ENCODE data around the gene CRCP. TPM values are rescaled to one million over a fixed set of nuclear protein-coding genes. Genes with fewer than 3 reads are reported as not detected.
"Not testable (repeated sequence)": the region's sequence is repeated elsewhere in the genome, so short reads cannot be mapped to it uniquely, and the experiment has no call there.

The CRCP gene
- total RNA-seq, 1 donor from 2014 or later = 37.2 TPM

DNA sequence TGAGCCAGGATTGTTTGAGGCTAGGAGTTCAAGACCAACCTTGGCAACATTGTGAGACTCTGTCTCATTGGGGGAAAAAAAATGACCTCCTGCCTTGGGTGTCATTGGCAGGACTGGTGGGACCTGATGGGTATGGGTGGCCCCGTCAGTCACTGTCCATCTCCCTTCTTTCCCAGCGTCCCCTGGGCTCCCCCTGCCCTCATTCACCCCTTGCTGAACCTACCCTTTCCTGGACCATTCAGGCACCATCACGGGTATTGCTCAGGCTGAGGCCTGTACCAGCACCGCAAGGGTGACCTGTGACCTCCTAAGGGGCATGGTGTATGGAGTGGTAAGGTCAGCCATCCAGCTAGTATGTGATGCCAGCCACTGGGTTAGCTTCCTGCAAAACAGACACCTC, 19.6 kb upstream of the CRCP start:
- intact Hi-C loops (cut with micrococcal nuclease) = no loop called here
- DNase-seq = no peak
- no peaks in the 10 kb centered on the region for H3K27me3 Mint-ChIP-seq
- peaks cover 5% of the 10 kb centered on the region for H3K4me1 Mint-ChIP-seq
- no peak overlapping the region for H3K4me3 Mint-ChIP-seq
- H3K36me3 Mint-ChIP-seq (ENCODE audit: low read depth) = no peaks in the 10 kb centered on the region
- no peaks in the 10 kb centered on the region for H3K9me3 Mint-ChIP-seq
- no peak overlapping the region for H3K27ac Mint-ChIP-seq

- Mint-ChIP-seq H3K9me3 (no peaks in the 10 kb centered on the region), H3K4me1 (peaks cover 9% of the 10 kb centered on the region), H3K36me3 (ENCODE audit: low read depth) (no peaks in the 10 kb centered on the region), H3K4me3 (no peak overlapping the region), H3K27me3 (no peaks in the 10 kb centered on the region), H3K27ac (no peak overlapping the region)
- intact Hi-C loops (cut with micrococcal nuclease) = no loop called here
- DNase-seq = no peak
These were observed 15.5 kb upstream of the CRCP start for GRCh38 chr7:66099232-66099550.

DNA sequence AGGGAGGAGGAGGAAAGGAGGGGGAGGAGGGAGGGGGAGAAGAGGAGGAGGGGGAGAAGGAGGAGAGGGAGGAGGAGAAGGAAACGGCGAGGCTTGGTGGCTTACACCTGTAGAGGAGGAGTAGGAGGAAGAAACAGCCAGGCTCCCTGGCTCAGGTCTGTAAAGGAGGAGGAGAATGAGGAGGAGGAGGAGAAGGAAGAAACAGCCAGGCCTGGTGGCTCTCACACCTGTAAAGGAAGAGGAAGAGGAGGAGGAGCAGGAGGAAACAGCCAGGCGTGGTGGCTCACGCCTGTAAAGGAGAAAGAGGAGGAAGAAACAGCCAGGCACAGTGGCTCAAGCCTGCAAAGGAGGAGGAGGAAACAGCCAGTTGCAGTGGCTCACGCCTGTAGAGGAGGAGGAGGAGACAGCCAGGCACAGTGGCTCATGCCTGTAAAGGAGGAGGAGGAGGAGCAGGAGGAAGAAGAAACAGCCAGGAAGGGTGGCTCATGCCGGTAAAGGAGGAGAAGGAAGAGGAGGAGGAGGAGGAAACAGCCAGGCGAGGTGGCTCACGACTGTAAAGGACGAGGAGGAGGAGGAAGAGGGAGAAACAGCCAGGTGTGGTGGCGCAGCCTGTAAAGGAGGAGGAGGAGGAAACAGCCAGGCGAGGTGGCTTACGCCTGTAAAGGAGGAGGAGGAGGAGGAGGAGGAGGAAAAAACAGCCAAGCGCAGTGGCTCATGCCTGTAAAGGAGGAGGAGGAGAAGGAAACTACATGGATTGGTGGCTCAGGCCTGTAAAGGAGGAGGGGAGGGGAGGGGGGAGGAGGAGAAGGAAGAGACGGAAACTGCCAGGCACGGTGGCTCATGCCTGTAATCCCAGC, 14.9 kb upstream of the CRCP start:
- Mint-ChIP-seq H3K27ac (peak overlapping the region; percentile 76), H3K27me3 (no peaks in the 10 kb centered on the region), H3K4me1 (peaks cover 9% of the 10 kb centered on the region), H3K4me3 (peak overlapping the region; percentile 79), H3K36me3 (ENCODE audit: low read depth) (no peaks in the 10 kb centered on the region), H3K9me3 (no peaks in the 10 kb centered on the region)
- DNase-seq = peak; percentile 79
- intact Hi-C loops (cut with micrococcal nuclease) = no loop called here

- no peaks in the 10 kb centered on the region for H3K36me3 Mint-ChIP-seq (ENCODE audit: low read depth)
- peak overlapping the region; percentile 76 for H3K27ac Mint-ChIP-seq
- intact Hi-C loops (cut with micrococcal nuclease) = no loop called here
- H3K4me1 Mint-ChIP-seq = peaks cover 9% of the 10 kb centered on the region
- no peaks in the 10 kb centered on the region for H3K27me3 Mint-ChIP-seq
- H3K4me3 Mint-ChIP-seq = peak overlapping the region; percentile 79
- no peaks in the 10 kb centered on the region for H3K9me3 Mint-ChIP-seq
- DNase-seq = no peak
These were observed 14.1 kb upstream of the CRCP start for GRCh38 chr7:66100408-66101050.

- H3K4me1 Mint-ChIP-seq; H3K27me3 Mint-ChIP-seq; H3K9me3 Mint-ChIP-seq; H3K4me3 Mint-ChIP-seq; H3K27ac Mint-ChIP-seq; DNase-seq; H3K36me3 Mint-ChIP-seq (ENCODE audit: low read depth); intact Hi-C loops (cut with micrococcal nuclease): not testable (repeated sequence)
These were observed 12.5 kb upstream of the CRCP start for GRCh38 chr7:66102168-66102567.

- H3K27ac Mint-ChIP-seq; H3K9me3 Mint-ChIP-seq; H3K27me3 Mint-ChIP-seq; H3K4me3 Mint-ChIP-seq; intact Hi-C loops (cut with micrococcal nuclease); H3K4me1 Mint-ChIP-seq; DNase-seq; H3K36me3 Mint-ChIP-seq (ENCODE audit: low read depth): not testable (repeated sequence)
These were observed 10.7 kb upstream of the CRCP start for GRCh38 chr7:66103994-66104393.

- no peak overlapping the region for H3K27ac Mint-ChIP-seq
- H3K27me3 Mint-ChIP-seq = no peaks in the 10 kb centered on the region
- H3K4me1 Mint-ChIP-seq = peaks cover 2% of the 10 kb centered on the region
- H3K4me3 Mint-ChIP-seq = no peak overlapping the region
- no peaks in the 10 kb centered on the region for H3K9me3 Mint-ChIP-seq
- no peak for DNase-seq
- no peaks in the 10 kb centered on the region for H3K36me3 Mint-ChIP-seq (ENCODE audit: low read depth)
- intact Hi-C loops (cut with micrococcal nuclease) = no loop called here
These were observed 9.3 kb upstream of the CRCP start for GRCh38 chr7:66105263-66105748.

DNA sequence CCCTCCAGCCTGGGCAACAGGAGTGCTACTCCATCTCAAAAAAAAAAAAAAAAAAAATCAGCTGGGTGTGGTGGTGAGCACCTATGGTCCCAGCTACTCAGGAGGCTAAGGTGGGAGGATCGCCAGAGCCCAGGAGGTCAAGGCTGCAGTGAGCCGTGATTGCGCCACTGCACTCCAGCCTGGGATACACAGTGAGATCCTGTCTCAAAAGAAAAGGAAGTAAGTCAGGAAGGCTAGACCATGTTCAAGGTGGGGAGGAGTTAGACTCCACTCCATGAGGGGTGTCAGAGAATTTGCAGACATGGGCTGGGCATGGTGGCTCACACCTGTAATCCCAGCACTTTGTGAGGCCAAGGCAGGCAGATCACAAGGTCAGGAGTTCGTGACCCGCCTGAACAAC, 6.2 kb upstream of the CRCP start:
- H3K4me3 Mint-ChIP-seq; H3K27ac Mint-ChIP-seq; DNase-seq; H3K36me3 Mint-ChIP-seq (ENCODE audit: low read depth); H3K9me3 Mint-ChIP-seq; H3K27me3 Mint-ChIP-seq; H3K4me1 Mint-ChIP-seq; intact Hi-C loops (cut with micrococcal nuclease): not testable (repeated sequence)

DNA sequence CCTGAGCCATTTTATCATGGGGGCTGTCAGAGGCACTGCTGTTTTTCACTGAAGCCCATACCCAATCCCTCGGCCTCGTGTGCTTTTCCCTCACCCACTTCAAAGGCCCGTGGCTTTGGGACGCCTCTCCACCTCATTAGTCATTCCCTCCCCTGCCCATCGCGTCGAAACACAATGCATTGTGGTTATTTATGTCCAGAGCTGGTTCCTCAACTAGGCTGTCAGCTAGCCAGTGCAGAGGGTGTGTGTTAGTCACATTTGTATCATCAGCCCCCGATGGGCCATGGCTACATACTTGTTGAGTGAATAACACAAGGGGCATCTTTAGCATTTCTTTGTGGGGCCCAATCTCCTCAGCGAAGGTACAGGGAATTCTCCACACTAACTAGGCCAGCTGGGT, 3.8 kb upstream of the CRCP start:
- H3K4me1 Mint-ChIP-seq = peaks cover 11% of the 10 kb centered on the region
- intact Hi-C loops (cut with micrococcal nuclease) = loop anchor here (10.0 kb wide), 3 partner anchors 94 to 544 kb away; partner anchors contain the start of gene TPST1
- no peak overlapping the region for H3K27ac Mint-ChIP-seq
- H3K4me3 Mint-ChIP-seq = no peak overlapping the region
- H3K9me3 Mint-ChIP-seq = no peaks in the 10 kb centered on the region
- DNase-seq = no peak
- no peaks in the 10 kb centered on the region for H3K27me3 Mint-ChIP-seq
- peaks cover 9% of the 10 kb centered on the region for H3K36me3 Mint-ChIP-seq (ENCODE audit: low read depth)

GRCh38 chr7:66116680-66117420, 2.2 kb downstream of the CRCP start:
- intact Hi-C loops (cut with micrococcal nuclease) = loop anchor here (5.0 to 10.0 kb wide), 4 partner anchors 88 to 538 kb away; partner anchors contain the start of genes GUSB and TPST1
- not testable (repeated sequence) for DNase-seq, H3K9me3 Mint-ChIP-seq, H3K27me3 Mint-ChIP-seq
- H3K36me3 Mint-ChIP-seq (ENCODE audit: low read depth) = peaks cover 23% of the 10 kb centered on the region
- peaks cover 33% of the 10 kb centered on the region for H3K4me1 Mint-ChIP-seq
- H3K27ac Mint-ChIP-seq = peak overlapping the region; percentile 72
- peak overlapping the region; percentile 75 for H3K4me3 Mint-ChIP-seq

DNA sequence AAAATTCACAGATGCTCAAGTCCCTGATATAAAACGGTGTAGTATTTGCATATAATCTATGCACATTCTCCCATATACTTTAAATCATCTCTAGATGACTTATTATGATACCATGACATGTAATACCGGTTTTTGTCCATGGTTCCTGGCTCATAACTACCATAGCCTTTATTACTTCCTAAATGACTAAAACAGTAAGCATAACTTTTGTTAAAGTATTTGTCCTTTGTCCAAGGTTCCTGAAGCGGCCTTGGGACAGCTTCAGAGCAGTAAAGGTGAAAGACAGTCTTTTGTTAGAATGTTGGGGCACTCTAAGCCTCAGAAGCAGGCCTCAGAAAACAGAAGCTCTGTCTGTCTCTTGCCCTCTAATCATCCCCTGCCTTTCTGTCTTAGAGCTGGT, 4.0 kb downstream of the CRCP start:
- H3K27me3 Mint-ChIP-seq = no peaks in the 10 kb centered on the region
- H3K36me3 Mint-ChIP-seq (ENCODE audit: low read depth) = peaks cover 23% of the 10 kb centered on the region
- peaks cover 33% of the 10 kb centered on the region for H3K4me1 Mint-ChIP-seq
- DNase-seq = no peak
- no peaks in the 10 kb centered on the region for H3K9me3 Mint-ChIP-seq
- intact Hi-C loops (cut with micrococcal nuclease) = loop anchor here (5.0 to 10.0 kb wide), 4 partner anchors 86 to 536 kb away; partner anchors contain the start of genes GUSB and TPST1
- no peak overlapping the region for H3K4me3 Mint-ChIP-seq
- peak overlapping the region; percentile 23 for H3K27ac Mint-ChIP-seq

DNA sequence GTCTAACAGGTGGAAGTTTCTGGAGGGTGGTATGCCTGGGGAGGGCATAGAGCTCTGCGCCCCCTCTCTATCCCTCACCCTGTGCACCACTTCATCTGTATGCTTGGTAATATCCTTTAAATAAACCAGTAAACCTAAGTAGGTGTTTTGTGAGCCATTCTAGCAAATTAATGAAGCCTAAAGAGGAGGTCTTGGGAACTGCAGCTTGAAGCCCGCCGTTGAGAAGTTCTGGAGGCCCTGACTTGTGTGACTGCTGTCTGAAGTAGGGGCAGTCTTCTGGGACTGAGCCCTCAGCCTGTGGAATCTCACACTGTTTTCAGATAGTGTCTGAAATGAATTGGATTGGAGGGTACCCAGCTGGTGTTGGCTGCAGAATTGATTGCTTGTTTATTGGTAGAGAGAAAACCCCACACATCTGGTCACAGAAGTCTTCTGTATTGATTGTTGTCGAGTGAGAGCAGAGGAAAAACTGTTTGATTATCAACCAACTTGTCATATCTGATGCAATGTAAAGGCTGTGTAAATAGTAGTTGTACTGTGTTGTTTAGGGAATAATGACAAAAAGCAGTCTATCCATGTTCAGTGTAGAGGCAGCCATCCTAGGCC, 4.7 kb downstream of the CRCP start:
- H3K27me3 Mint-ChIP-seq = no peaks in the 10 kb centered on the region
- H3K36me3 Mint-ChIP-seq (ENCODE audit: low read depth) = peaks cover 23% of the 10 kb centered on the region
- peaks cover 33% of the 10 kb centered on the region for H3K4me1 Mint-ChIP-seq
- H3K9me3 Mint-ChIP-seq = no peaks in the 10 kb centered on the region
- H3K4me3 Mint-ChIP-seq = no peak overlapping the region
- intact Hi-C loops (cut with micrococcal nuclease) = loop anchor here (5.0 to 10.0 kb wide), 4 partner anchors 85 to 535 kb away; partner anchors contain the start of genes GUSB and TPST1
- no peak overlapping the region for H3K27ac Mint-ChIP-seq
- DNase-seq = no peak

- peaks cover 14% of the 10 kb centered on the region for H3K36me3 Mint-ChIP-seq (ENCODE audit: low read depth)
- intact Hi-C loops (cut with micrococcal nuclease) = no loop called here
- DNase-seq = no peak
- H3K27ac Mint-ChIP-seq = no peak overlapping the region
- H3K27me3 Mint-ChIP-seq = no peaks in the 10 kb centered on the region
- H3K9me3 Mint-ChIP-seq = no peaks in the 10 kb centered on the region
- no peak overlapping the region for H3K4me3 Mint-ChIP-seq
- H3K4me1 Mint-ChIP-seq = peaks cover 37% of the 10 kb centered on the region
These were observed 8.5 kb downstream of the CRCP start for GRCh38 chr7:66123175-66123528.

DNA sequence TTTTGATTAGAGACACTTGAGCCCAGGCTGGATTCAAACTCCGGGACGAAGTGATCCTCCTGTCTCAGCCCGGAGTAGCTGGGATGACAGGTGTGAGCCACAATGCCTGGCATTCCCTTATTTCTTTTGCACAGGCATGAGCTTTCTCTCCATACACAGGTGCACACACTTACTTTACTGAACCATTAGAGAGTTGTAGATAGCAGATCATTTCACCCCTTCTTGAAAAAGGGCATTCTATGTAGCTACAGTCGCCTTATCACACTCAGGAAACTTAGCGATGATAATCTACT, 9.9 kb downstream of the CRCP start:
- H3K9me3 Mint-ChIP-seq; H3K4me3 Mint-ChIP-seq; DNase-seq; H3K27me3 Mint-ChIP-seq; H3K27ac Mint-ChIP-seq; intact Hi-C loops (cut with micrococcal nuclease): not testable (repeated sequence)
- H3K4me1 Mint-ChIP-seq = peaks cover 28% of the 10 kb centered on the region
- H3K36me3 Mint-ChIP-seq (ENCODE audit: low read depth) = peaks cover 13% of the 10 kb centered on the region

All from activated CD4-positive, alpha-beta T cell treated with anti-CD3 and anti-CD28 coated beads, Interleukin-2, amount 10 ng/mL, durations not matched to agents 24 days and 14 days (primary cell).